ENCODE measurements around the gene CDC27.

The CDC27 gene, protein sequence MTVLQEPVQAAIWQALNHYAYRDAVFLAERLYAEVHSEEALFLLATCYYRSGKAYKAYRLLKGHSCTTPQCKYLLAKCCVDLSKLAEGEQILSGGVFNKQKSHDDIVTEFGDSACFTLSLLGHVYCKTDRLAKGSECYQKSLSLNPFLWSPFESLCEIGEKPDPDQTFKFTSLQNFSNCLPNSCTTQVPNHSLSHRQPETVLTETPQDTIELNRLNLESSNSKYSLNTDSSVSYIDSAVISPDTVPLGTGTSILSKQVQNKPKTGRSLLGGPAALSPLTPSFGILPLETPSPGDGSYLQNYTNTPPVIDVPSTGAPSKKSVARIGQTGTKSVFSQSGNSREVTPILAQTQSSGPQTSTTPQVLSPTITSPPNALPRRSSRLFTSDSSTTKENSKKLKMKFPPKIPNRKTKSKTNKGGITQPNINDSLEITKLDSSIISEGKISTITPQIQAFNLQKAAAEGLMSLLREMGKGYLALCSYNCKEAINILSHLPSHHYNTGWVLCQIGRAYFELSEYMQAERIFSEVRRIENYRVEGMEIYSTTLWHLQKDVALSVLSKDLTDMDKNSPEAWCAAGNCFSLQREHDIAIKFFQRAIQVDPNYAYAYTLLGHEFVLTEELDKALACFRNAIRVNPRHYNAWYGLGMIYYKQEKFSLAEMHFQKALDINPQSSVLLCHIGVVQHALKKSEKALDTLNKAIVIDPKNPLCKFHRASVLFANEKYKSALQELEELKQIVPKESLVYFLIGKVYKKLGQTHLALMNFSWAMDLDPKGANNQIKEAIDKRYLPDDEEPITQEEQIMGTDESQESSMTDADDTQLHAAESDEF

DNA sequence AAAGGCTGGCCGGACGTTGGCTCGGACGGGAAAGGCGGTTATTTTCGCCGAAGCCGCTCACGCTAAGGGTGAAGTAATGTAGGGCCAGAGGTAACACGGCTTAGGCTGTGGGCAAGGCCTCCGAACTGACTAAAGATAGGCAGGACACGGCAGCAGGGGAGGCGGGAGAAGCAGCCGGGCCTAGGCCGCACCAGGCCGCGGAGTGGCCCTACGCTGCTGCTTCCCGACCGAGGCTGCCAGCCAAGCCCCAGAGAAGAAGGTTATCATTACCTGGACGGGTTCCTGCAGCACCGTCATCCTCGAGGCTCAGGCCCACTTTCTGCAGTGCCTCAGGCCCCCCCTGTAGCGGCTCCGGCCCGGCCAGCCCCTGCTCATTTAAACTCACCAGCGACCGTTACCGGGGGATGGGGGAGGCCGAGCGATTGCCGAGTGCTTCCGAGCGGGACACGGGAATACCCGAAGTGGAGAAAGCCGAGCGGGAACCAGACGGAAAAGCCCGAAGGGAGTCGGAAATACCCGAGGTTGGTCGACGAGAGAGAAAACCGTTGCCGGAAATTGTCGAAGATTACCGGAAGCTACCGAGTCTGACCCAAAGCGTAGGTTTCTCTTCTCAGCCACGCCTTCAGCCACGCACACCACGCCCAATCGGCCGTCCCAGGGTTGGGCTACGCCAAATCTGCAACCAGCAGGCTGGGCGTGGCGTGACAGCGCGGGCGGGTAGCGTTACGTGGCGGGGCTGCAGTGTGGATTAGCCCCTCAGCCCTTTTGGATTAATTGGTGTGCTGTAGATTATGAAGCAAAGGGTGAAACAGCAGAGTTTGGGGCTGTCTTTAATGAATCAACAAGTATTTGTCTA, at the start of gene CDC27:
TSS of gene CDC27 (minus strand) at position 420 of the 856 bp plus-strand sequence. CDS start at position 297, 123 bp downstream.
- no peak for TF ChIP-seq EZH2phosphoT487 (IDR thresholded peaks at IDR 0.05; ENCODE audit: borderline replicate concordance)
- TF ChIP-seq, protein P1, sequence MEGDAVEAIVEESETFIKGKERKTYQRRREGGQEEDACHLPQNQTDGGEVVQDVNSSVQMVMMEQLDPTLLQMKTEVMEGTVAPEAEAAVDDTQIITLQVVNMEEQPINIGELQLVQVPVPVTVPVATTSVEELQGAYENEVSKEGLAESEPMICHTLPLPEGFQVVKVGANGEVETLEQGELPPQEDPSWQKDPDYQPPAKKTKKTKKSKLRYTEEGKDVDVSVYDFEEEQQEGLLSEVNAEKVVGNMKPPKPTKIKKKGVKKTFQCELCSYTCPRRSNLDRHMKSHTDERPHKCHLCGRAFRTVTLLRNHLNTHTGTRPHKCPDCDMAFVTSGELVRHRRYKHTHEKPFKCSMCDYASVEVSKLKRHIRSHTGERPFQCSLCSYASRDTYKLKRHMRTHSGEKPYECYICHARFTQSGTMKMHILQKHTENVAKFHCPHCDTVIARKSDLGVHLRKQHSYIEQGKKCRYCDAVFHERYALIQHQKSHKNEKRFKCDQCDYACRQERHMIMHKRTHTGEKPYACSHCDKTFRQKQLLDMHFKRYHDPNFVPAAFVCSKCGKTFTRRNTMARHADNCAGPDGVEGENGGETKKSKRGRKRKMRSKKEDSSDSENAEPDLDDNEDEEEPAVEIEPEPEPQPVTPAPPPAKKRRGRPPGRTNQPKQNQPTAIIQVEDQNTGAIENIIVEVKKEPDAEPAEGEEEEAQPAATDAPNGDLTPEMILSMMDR (conservative IDR thresholded peaks at IDR 0.05; ENCODE audit: low read length), result no peak
- peak within 1 kb of the TSS; percentile 97 for H3K4me3 ChIP-seq (ENCODE audit: low read length, poor library complexity, severe bottlenecking)
- H3K4me1 ChIP-seq (ENCODE audit: insufficient read depth, low read length, poor library complexity, severe bottlenecking), result peaks cover 41% of the 10 kb centered on the region
- peaks cover 50% of the 10 kb centered on the region for H3K79me2 ChIP-seq (ENCODE audit: insufficient read depth, low read length)
- H2AFZ ChIP-seq (ENCODE audit: low read length), result peak within 1 kb of the TSS; percentile 95
- H4K20me1 ChIP-seq (ENCODE audit: insufficient read depth, low read length, poor library complexity, severe bottlenecking), result peaks cover 46% of the 10 kb centered on the region
- H3K4me2 ChIP-seq (ENCODE audit: low read depth, low read length, poor library complexity, severe bottlenecking), result peak within 1 kb of the TSS; percentile 96
- no peaks in the 10 kb centered on the region for H3K36me3 ChIP-seq (ENCODE audit: insufficient read depth, low read length)
- no peaks in the 10 kb centered on the region for H3K9me3 ChIP-seq (ENCODE audit: insufficient read depth, low read depth, low read length)
- peak within 1 kb of the TSS; percentile 100 for H3K9ac ChIP-seq (ENCODE audit: low read depth, low read length, poor library complexity, severe bottlenecking)
- peaks cover 5% of the 10 kb centered on the region for H3K27me3 ChIP-seq (ENCODE audit: insufficient read depth, low read length, poor library complexity, severe bottlenecking)
- H3F3A ChIP-seq (ENCODE audit: low read depth), result no peaks in the 10 kb centered on the region
- H3K9me2 ChIP-seq (replicated peaks; ENCODE audit: low read depth, low read length), result no peaks in the 10 kb centered on the region

DNA sequence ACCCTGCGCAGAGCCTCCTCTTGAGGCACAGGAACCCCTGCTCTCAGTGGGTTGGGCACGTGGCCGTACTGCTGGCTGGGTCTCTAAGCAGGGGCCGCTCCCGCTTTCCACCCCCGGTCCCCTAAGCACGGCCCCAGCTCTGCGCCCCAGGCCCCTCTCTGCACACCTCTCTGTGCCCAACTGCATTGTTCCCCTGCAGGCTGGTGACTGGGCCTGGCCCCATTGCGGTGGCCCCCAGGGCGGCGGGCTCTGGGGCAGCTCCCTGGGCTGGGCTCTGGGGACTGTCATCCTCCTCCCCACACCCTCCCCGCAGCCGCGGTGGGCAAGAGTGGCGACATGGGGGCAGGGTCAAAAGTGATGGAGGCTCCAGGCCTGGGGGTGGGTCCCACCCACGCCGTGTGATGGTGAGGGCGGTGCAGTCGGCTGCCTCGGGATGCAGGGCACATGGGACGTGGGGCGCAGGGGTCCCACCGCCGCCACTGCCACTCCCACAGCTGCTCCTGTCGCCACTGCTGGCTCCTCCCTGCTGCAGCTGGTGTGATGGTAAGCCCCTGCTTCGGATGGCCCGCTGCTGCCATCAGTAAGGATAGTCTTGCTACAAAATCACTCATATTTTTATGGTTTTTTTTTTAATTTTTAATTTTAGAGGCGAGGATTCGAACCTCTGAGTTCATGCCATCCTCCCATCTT, 49.4 kb upstream of the CDC27 start:
- Histone ChIP-seq H3K9ac (ENCODE audit: low read depth, low read length, poor library complexity, severe bottlenecking) (no peak overlapping the region), H3K4me3 (ENCODE audit: low read length, poor library complexity, severe bottlenecking) (no peak overlapping the region), H3K9me2 (replicated peaks; ENCODE audit: low read depth, low read length) (no peaks in the 10 kb centered on the region), H3K4me2 (ENCODE audit: low read depth, low read length, poor library complexity, severe bottlenecking) (no peak overlapping the region), H3K79me2 (ENCODE audit: insufficient read depth, low read length) (no peaks in the 10 kb centered on the region), H3K27me3 (ENCODE audit: insufficient read depth, low read length, poor library complexity, severe bottlenecking) (no peaks in the 10 kb centered on the region), H3K4me1 (ENCODE audit: insufficient read depth, low read length, poor library complexity, severe bottlenecking) (peaks cover 21% of the 10 kb centered on the region), H3K36me3 (ENCODE audit: insufficient read depth, low read length) (no peaks in the 10 kb centered on the region), H4K20me1 (ENCODE audit: insufficient read depth, low read length, poor library complexity, severe bottlenecking) (no peaks in the 10 kb centered on the region), H2AFZ (ENCODE audit: low read length) (no peak overlapping the region), H3K9me3 (ENCODE audit: insufficient read depth, low read depth, low read length) (peaks cover 4% of the 10 kb centered on the region; the same call in 1 of the 2 replicates), H3F3A (ENCODE audit: low read depth) (no peaks in the 10 kb centered on the region)
- TF ChIP-seq, protein P1 (conservative IDR thresholded peaks at IDR 0.05; ENCODE audit: low read length), result no peak
- no peak for TF ChIP-seq EZH2phosphoT487 (IDR thresholded peaks at IDR 0.05; ENCODE audit: borderline replicate concordance)

DNA sequence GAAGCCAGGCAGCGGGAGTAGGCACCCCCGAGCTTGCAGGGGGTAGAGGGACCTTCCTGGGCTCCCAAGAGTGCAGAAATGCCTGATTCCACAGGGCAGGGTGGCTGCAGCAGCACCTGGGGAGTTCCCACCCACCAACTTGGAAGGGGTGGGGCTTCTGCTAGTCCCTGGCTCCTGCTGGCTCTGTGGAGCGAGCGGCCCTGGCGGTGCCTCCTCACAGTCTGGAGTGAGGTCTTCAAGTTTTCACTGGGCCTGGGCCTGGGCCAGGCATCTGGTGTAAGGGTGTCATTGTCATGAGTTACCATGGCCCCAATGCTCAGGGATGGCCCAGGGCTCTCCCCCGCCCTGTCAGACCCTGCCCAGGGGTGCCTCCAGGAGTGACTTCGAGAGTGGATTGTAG, 48.7 kb upstream of the CDC27 start:
- Histone ChIP-seq H3K4me2 (ENCODE audit: low read depth, low read length, poor library complexity, severe bottlenecking) (no peak overlapping the region), H3K4me1 (ENCODE audit: insufficient read depth, low read length, poor library complexity, severe bottlenecking) (peaks cover 21% of the 10 kb centered on the region), H3K36me3 (ENCODE audit: insufficient read depth, low read length) (no peaks in the 10 kb centered on the region), H3K9ac (ENCODE audit: low read depth, low read length, poor library complexity, severe bottlenecking) (no peak overlapping the region), H3F3A (ENCODE audit: low read depth) (no peaks in the 10 kb centered on the region), H3K79me2 (ENCODE audit: insufficient read depth, low read length) (no peaks in the 10 kb centered on the region), H3K9me3 (ENCODE audit: insufficient read depth, low read depth, low read length) (peaks cover 4% of the 10 kb centered on the region; the same call in 1 of the 2 replicates), H3K9me2 (replicated peaks; ENCODE audit: low read depth, low read length) (no peaks in the 10 kb centered on the region), H2AFZ (ENCODE audit: low read length) (no peak overlapping the region), H3K4me3 (ENCODE audit: low read length, poor library complexity, severe bottlenecking) (no peak overlapping the region), H4K20me1 (ENCODE audit: insufficient read depth, low read length, poor library complexity, severe bottlenecking) (no peaks in the 10 kb centered on the region), H3K27me3 (ENCODE audit: insufficient read depth, low read length, poor library complexity, severe bottlenecking) (no peaks in the 10 kb centered on the region)
- TF ChIP-seq, protein P1 (conservative IDR thresholded peaks at IDR 0.05; ENCODE audit: low read length), result no peak

Measured in Loucy (cell line).